HG02759 (cell line): ENCODE measurements around the gene CFAP119.

ENCODE experiments used
- ATAC-seq: cut with Tn5 transposase; IDR thresholded peaks from one replicate; pipeline ENCODE4 v1.9.1; 2021; ENCODE audit warnings: mild to moderate bottlenecking, moderate library complexity; ENCODE audit not compliant: unreplicated experiment

CFAP119 gene

DNA sequence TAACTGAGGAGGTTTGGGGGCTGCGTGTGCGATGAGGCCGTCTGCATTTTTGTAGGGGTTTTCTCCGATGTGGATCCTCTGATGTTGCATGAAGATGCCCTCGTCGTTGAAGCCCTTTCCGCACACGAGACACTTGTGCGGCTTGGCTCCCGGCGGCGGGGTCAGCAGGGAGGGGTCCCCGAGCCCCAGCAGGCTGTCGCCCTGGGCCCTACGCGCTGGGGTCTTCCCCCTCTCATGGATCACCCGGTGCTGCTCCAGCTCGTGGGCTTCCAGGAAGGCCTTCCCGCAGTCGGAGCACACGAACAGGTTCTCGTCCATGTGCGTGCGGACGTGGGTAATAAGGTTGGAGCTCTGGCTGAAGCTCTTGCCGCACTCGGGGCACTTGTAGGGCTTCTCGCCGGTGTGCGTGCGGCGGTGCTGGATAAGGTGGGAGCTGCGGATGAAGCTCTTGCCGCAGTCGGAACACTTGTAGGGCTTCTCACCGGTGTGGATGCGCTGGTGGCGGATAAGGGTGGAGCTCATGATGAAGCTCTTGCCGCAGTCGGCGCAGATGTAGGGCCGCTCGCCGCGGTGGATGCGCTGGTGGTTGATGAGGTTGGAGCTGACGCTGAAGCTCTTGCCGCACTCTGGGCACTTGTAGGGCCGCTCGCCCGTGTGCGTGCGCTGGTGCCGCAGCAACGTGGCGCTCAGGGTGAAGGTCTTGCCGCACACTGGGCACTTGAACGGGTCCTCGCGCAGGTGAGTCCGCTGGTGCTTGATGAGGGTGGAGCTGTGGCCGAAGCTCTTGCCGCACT, 20.8 kb upstream of the CFAP119 start:
- ATAC-seq = no peak

DNA sequence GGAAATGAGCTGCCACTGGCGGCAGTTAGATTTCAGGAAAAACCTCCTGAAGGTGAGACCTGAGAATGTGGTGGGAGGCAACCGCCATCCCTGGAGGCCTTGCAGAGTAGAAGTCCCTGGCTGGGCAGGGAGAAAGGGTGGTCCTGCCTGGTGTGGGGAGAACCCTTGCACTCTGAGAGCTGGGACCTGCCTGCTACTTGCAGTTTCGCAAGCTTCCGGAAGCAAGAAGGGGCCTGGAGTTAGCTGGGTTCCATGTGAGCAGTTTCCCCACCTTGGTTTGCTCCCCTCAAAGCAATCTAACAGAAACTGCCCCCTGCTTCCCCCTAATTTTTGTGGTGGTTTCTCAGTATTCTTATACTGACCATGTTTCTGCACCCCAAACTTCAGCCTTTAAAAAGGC, 18.7 kb upstream of the CFAP119 start:
- no peak for ATAC-seq

DNA sequence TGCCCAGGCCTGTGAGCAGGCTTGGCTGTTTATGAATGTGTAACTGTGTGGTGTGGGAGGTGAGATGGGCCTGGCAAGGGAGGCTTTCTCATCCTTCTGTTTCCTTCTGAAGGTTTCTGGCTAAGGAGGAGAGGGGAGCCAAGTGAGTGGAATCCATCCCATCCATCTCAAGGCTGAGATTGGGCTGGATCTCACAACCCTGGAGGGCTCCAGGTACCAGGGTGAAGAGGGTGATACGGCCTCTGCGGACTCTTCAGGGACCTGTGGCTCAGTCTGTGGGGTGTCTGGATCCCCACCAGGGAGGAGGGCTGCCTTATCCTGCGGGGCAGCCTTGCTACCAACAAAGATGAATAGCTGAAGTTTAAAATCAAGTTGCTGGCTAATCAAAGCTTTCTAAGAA, 18.2 kb upstream of the CFAP119 start:
- ATAC-seq = no peak

DNA sequence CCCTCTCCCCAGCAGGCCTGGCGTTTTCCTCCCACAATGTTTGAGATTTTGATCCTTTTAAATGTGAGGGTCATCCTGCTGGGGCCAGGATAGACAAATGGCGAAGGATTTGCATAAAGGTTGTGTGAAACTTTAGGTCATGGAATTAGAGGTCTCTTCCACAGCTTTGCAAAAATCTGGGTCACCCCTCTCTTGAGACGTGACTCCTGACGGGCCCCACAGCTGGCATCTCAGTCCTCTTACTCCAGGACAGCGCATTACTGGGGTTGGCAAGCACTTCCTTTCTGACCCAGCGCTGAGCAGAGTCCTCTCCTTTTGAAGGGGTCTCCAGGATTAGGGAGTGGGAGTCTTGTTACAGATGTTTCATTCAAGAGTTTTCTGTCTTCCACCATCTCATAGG, 17.7 kb upstream of the CFAP119 start:
- no peak for ATAC-seq

DNA sequence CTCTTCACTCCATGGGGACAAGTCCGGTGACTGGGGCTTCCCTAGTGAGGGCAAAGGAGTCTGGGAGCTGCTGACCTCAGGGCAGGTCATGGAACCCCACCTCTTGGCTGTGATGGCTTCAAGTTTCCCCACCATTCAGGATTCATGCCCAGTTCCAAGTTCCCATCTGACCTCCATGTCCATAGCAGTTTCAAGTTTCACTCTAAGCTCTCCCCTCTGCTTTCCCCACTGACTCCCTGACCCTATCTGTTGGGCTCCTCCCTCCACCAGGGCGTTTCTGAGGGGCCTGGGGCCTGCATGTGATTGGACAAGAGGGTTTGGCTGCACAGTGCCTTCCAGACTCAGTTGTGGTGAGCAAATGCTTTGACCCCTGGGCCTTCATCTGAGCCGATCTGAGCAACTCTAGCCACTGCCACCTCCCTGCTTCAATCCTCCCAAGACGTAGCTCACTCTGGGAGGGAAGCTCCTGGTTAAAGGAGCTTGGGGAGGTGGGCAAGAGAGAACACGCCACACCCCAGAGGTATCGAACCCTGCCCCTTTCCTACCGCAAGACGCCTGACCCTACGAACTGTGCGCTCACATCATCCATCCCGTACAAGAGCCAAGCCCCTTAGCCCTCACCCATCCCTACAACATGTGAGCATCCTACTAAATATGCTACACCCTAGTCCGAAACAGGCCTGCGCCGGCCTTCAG, 16.8 kb upstream of the CFAP119 start:
- ATAC-seq = no peak

DNA sequence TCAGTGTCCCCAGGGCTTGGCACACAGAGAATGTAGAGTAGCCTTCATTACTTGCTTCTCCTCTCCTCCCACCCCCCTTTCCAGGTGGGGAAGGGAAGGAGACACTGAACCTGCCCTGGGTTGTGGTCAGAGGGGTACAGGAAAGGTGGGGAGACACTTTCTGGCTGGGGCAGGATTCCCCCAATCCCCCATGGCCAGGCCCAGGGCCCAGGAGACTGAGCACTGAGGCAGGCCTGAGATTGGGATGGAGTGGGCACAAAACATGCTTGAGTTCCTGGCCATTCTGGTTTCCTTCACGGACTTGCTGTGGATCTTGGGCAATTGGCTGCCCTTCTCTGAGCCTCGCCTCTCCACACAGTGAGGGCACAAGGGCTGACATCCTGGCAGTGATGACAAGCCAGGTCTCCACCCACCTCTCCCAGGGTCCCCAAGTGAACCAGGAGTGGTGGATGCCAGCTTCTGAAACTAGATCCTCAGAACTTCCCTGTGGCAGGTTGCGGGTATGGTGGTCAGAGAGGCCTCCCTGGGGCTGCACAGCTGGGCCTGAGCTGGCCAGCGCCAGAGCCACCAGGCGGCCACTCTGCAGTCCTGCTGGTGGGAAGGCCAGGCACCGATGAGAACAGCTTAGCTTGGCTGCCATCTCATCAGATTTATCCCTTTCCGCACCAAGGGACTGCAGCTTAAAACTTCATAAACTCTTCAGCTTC, 15.9 kb upstream of the CFAP119 start:
- ATAC-seq = no peak

DNA sequence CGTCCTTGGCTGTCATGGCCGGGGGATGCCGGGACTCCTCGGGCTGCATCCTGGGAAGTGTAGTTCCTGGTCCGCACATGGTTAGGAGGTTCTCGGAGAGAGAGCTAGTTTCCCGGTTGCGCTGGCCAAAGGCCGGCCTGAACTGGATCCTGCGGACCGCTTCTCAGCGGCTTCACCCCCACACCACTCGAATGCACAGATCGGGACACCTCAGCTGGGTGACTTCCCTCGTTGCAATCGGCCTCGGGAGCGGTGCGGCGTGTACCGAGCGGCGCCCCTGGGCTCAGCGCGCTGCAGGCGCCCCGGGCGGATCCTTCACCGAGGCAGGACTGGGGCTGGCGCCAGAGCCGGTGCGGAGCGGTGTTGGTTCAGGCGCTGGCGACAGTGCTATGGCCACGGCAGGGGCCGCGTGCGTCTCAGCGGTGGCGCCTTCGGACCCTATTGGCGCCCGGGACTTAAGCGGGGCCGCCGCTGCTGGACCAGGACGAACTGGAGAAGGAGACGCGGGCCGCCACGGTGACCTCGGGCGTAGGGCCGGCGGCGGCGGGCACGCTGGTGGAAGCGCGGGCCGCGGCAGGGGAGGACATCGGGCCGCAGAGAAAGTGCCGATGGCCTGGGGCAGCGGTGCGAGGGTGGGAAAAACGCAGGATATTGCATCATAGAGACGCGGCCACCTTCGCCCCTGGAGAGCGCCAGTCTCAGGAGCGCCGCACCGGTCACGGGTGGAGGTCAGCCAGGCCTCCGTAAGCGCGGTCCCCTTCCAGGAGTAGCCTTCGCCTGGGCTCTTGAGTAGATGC, 13.7 kb upstream of the CFAP119 start:
- peak; percentile 71 for ATAC-seq

DNA sequence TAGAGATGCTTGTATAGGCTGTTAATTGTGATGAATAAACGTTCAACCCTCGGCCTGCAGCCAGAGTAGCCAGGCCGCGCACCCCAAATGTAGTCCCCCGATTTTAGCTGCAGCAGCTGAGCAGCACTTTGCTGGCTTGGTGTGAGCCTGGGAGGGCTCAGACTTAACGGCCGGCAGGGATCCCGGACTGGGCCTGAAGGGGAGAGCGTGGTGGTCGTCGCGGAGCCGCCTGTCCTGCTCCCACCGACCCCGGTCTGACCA, 13.2 kb upstream of the CFAP119 start:
- no peak for ATAC-seq

DNA sequence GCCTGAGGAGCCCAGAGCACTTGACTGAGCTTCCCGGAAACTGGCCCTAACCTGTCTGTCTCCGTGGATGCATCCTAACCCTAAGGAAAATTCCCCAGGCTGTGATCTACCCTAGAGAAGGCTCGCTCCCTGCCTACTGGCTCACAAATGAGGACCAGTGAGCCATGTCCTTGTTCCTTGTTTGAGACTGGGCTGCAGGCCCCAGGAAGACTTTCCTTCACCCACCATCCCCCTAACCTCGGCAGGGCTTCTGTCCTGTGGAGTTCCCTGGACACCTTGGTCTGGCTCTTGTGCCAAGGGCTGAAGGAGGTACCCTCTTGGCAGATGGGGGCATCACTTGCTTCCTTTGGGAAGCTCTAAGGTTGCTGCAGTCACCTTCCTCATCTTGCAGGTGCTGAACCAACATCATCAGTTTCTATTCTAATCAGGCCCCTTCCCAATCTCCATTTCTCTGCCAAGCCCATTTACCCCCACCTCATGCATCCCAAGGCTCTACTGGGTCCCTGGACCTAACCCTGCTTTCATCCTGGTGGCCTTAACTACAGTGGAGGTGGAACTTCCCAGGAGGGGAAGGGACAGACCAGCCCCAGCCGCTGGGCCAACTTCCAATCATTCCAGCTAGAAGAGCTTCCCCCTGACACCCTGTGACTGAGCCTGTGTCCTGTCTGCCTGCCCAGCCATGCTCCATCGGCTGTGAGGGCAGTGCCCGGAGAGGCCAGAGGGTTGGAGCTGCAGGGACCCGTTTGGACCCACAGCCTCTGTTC, 12.7 kb upstream of the CFAP119 start:
- no peak for ATAC-seq

DNA sequence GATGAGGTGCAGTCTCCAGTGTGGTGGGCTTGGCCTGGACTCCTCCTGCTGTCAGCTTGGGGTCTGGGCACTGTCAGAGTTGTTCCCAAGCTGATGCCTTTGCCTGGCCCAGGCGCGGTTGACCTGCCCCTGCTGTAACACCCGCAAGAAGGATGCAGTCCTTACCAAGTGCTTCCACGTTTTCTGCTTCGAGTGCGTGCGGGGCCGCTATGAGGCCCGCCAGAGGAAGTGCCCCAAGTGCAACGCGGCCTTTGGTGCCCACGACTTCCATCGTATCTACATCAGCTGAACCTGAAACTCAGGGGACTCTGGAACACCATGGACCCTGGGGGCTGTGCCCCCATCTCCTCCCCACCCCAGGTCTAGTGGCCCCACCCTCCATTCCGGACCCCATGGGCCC, 12.0 kb upstream of the CFAP119 start:
- no peak for ATAC-seq

DNA sequence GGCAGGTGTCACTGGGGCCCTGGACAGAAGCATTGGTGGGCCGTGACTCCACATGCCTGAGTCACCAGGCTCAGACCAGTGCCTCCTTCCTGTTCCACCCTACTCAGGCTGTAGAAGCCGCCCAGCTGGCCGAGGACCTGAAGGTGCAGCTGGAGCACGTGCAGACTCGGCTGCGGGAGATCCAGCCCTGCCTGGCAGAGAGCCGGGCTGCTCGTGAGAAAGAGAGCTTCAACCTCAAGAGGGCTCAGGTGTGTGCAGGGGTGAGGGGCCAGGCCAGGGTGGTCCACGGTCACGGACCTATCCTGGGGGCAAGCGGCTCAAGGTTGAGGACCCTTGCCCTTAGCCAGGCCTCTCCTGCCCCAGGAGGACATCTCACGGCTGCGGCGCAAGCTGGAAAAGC, 9.9 kb upstream of the CFAP119 start:
- no peak for ATAC-seq

DNA sequence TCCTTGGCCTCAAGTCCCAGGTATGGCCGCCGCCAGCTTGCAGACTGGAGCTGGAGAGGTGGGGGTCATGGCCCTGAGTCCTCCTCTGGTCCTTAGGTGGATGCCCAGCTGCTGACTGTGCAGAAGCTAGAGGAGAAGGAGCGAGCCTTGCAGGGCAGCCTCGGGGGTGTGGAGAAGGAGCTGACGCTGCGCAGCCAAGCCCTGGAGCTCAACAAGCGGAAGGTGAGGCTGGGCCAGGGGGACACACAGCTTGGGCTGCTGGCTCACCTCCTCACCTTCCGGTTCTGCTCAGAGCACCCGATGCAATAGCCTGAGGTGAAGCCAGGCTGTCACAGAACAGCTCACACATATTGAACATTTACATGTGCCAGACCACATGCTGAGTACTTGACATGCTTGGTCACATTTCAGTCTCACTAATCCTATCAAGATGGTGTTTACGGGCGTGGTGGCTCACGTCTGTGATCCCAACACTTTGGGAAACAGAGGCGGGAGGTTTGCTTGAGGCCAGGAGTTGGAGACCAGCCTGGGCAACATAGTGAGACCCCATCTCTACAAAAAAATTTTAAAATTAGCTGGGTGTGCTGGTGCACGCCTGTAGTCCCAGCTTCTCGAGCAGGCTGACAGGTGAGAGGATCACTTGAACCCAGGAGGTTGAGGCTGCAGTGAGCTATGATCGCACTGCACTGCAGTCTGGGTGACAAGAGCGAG, 7.7 kb upstream of the CFAP119 start:
- ATAC-seq = no peak

DNA sequence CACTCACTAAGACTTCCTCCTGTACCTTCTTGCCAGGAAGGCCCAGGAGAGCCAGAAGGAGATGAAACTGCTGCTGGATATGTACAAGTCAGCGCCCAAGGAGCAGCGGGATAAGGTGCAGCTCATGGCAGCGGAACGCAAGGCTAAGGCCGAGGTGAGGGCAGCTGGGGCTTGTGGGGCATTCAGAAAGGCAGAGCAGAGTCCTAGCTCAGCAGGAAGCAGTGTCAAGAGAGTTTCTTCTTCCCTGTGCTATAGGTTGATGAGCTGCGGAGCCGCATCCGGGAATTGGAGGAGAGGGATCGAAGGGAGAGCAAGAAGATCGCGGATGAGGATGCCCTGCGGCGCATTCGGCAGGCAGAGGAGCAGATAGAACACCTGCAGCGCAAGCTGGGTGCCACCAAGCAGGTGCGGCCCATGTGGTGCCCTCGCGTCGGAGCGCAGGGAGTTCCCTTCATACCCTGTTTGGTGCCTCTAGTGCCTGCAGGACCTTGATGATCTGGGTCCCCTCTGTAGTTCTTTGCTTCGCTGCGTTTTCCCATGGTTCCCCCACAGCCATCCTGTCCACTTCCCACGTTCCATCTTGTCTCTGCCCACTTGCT, 6.8 kb upstream of the CFAP119 start:
- ATAC-seq = no peak

DNA sequence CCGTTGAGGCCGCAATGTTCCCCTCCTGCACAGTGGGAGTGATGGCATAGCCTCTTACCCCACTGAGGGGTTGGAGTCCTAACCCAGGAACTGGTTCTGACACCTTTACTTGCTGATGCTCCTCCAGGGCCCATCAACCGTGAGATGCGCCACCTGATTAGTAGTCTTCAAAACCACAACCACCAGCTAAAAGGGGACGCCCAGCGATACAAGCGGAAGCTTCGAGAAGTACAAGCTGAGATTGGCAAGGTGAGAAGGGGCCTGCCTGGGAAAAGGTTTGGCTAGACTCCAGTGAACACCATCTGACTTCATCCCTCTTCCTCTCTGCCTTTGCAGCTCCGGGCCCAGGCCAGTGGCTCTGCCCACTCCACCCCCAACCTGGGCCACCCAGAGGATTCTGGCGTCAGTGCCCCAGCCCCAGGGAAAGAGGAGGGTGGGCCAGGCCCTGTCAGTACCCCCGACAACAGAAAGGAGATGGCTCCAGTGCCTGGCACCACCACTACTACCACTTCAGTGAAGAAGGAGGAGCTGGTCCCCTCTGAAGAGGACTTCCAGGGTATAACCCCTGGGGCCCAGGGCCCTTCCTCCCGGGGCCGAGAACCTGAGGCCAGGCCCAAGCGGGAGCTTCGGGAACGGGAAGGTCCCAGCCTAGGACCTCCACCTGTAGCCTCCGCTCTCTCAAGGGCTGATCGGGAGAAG, 6.1 kb upstream of the CFAP119 start:
- no peak for ATAC-seq

DNA sequence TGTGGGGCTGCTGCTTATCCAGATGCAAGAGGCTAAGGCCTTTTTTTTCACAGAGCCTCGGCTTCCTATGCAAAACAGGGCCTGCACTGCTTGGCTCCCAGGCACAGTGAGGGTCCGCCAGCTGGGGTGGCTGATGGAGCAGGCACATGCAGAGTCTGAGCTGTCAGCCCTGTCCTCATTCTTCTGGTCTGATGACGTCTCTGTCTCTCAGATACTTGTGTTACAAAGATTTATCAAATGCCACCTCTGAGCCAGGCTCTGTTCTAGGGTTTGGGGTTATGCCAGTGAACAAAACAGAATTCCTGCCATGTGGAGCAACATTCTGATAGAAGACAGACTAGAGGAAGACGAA, 5.0 kb upstream of the CFAP119 start:
- ATAC-seq = no peak

DNA sequence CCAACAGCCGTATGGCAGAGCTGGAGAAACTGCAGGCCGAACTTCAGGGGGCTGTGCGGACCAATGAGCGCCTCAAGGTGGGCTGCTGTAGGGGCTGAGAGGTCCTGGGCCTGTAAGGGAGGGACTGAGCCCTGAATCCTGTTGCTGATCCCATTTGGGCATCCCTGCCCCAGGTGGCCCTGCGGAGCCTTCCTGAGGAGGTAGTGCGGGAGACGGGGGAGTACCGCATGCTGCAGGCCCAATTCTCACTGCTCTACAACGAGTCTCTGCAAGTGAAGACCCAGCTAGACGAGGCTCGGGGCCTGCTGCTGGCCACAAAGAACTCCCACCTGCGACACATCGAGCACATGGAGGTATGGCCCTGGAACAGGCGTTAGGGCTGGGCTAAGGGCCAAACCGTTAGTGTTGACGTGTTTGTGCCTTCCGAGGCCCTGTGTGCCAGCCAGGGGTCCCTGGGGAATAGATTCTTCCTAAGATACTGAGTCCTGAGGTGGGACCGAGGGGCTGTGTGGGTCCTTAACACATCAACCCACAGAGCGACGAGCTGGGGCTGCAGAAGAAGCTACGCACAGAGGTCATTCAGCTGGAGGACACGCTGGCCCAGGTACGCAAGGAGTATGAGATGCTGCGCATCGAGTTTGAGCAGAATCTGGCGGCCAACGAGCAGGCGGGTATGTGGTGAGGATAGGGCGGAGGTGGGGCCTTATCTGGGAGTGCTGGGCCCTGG, 4.5 kb upstream of the CFAP119 start:
- ATAC-seq = no peak

DNA sequence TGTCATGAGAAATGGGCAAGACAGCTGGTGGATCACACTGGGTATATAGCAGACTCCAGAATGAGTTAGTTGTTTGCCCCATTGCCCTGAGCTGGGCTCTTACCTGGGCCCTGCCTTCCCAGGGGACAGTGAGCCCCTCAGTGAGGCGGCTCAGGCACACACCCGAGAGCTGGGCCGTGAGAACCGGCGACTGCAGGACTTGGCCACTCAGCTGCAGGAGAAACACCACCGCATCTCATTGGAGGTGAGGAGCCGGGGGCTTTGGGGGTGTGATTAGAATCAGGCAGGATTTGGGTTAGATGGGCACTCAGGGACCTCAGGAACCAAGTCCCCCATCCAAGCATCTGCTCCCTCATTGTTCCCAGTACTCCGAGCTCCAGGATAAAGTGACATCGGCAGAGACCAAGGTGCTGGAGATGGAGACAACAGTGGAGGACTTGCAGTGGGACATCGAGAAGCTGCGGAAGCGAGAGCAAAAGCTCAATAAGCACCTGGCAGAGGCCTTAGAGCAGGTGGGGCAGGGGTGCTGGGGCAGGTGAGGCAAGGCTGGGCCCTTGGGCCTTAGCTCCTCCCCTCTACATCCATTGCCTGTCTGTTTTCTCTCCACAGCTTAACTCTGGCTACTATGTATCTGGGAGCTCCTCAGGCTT, 3.1 kb upstream of the CFAP119 start:
- no peak for ATAC-seq

DNA sequence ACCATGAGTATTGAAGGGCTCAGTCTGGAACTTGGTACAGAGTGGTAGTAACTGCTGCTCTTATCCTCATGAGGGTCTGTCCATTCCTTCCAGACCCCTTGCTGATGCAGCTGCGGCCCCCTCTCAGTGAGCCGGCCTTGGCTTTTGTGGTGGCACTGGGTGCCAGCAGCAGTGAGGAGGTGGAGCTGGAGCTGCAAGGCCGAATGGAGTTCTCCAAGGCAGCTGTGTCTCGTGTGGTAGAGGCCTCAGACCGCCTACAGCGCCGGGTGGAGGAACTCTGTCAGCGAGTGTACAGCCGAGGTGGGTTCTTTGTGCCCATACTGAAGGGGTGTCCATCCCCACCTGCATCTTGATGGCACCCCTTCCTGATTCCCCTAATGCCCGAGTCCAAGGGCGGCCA, 2.2 kb upstream of the CFAP119 start:
- no peak for ATAC-seq
